Smooth muscle cell (in vitro differentiated cells): ENCODE data around the gene MGAT4C. TPM values are rescaled to one million over a fixed set of nuclear protein-coding genes. Genes with fewer than 3 reads are reported as not detected.
"Not testable (repeated sequence)": the region's sequence is repeated elsewhere in the genome, so short reads cannot be mapped to it uniquely, and the experiment has no call there.

Source experiments
- DNase-seq: peaks from one replicate; lab custom pipeline; 2025; ENCODE audit not compliant: unreplicated experiment; lab: John Stamatoyannopoulos, UW
- H2AFZ ChIP-seq: fragments of 200-600 bp; sonication (generic); 2 replicates; pipeline ENCODE4 v1.6.0; 2016; ENCODE audit warnings: antibody characterized with exemption, low read depth, mild to moderate bottlenecking
- H3F3A ChIP-seq: fragments of 200-600 bp; sonication (generic); 2 replicates; pipeline ENCODE4 v1.6.0; 2017; ENCODE audit warnings: antibody characterized with exemption, low read depth
- H3K27ac ChIP-seq: fragments of 200-600 bp; sonication (generic); 2 replicates; pipeline ENCODE4 v1.5.1; 2016; ENCODE audit warnings: low read depth, mild to moderate bottlenecking
- H3K27me3 ChIP-seq: fragments of 200-600 bp; sonication (generic); 2 replicates; pipeline ENCODE4 v1.6.1; 2016; ENCODE audit warnings: low read depth, mild to moderate bottlenecking
- H3K36me3 ChIP-seq: fragments of 200-600 bp; sonication (generic); 2 replicates; pipeline ENCODE4 v1.5.1; 2016; ENCODE audit warnings: low read depth
- H3K4me1 ChIP-seq: fragments of 200-600 bp; sonication (generic); 2 replicates; pipeline ENCODE4 v1.5.1; 2016; ENCODE audit warnings: low read depth
- H3K4me2 ChIP-seq: fragments of 200-600 bp; sonication (generic); 2 replicates; pipeline ENCODE4 v1.6.0; 2016; ENCODE audit warnings: mild to moderate bottlenecking
- H3K4me3 ChIP-seq: fragments of 200-600 bp; sonication (generic); 2 replicates; pipeline ENCODE4 v1.5.1; 2016; ENCODE audit warnings: mild to moderate bottlenecking
- H3K79me2 ChIP-seq: fragments of 200-600 bp; sonication (generic); 2 replicates; pipeline ENCODE4 v1.6.0; 2016; ENCODE audit warnings: low read depth, mild to moderate bottlenecking
- H3K9ac ChIP-seq: fragments of 200-600 bp; sonication (generic); 2 replicates; pipeline ENCODE4 v1.6.0; 2016; ENCODE audit warnings: low read depth
- H3K9me3 ChIP-seq: fragments of 200-600 bp; sonication (generic); replicated peaks from 2 replicates; pipeline ENCODE4 v1.5.1; 2016; ENCODE audit warnings: low read depth
- H4K20me1 ChIP-seq: fragments of 200-600 bp; sonication (generic); 2 replicates; pipeline ENCODE4 v1.6.0; 2016; ENCODE audit warnings: low read depth
- CTCF ChIP-seq: fragments of 200-600 bp; sonication (generic); IDR thresholded peaks from 2 replicates; pipeline ENCODE4 v1.5.1; 2017; ENCODE audit warnings: borderline replicate concordance, mild to moderate bottlenecking, antibody characterized with exemption; ENCODE audit not compliant: insufficient read depth, poor library complexity, severe bottlenecking
- WGBS: methylation state at CpG from one replicate; pipeline ENCODE4 v1.1.7; 2016; ENCODE audit warnings: low lambda C conversion rate; 5-methylcytosine and 5-hydroxymethylcytosine counted together
- polyA plus RNA-seq: library from polyadenylated mRNA; unstranded; fragments of >200 nt; fragmentation: Nextera tagmentation; extraction: Ambion mirVana; gene quantifications from 2 replicates; pipeline ENCODE4 v1.2.1, GENCODE V29; 2016
- total RNA-seq: library from RNA; depleted of rRNA; stranded (reverse); fragments of >200 nt; gene quantifications from 2 replicates; pipeline ENCODE4 v1.2.3, GENCODE V29; 2014

The MGAT4C gene
- total and polyA plus RNA-seq, 2 experiments from 2014 or later: 0.22 TPM; not detected in 1

GRCh38 chr12:86097161-86097560, 159.0 kb downstream of the MGAT4C start:
- Histone ChIP-seq H3K4me3 (no peak overlapping the region), H3K4me1 (no peaks in the 10 kb centered on the region), H4K20me1 (no peaks in the 10 kb centered on the region), H3K79me2 (no peaks in the 10 kb centered on the region), H3K4me2 (no peak overlapping the region), H2AFZ (no peak overlapping the region), H3K36me3 (no peaks in the 10 kb centered on the region), H3F3A (no peaks in the 10 kb centered on the region), H3K9ac (no peak overlapping the region), H3K27ac (no peak overlapping the region), H3K9me3 (no peaks in the 10 kb centered on the region), H3K27me3 (no peaks in the 10 kb centered on the region)
- no peak for DNase-seq
- no peak for TF ChIP-seq CTCF

- Histone ChIP-seq H3K4me2 (no peak overlapping the region), H3K27me3 (no peaks in the 10 kb centered on the region), H4K20me1 (no peaks in the 10 kb centered on the region), H3K4me3 (no peak overlapping the region), H2AFZ (no peak overlapping the region), H3K27ac (no peak overlapping the region), H3K4me1 (no peaks in the 10 kb centered on the region), H3K79me2 (no peaks in the 10 kb centered on the region), H3F3A (no peaks in the 10 kb centered on the region), H3K9me3 (no peaks in the 10 kb centered on the region), H3K9ac (no peak overlapping the region), H3K36me3 (no peaks in the 10 kb centered on the region)
- no peak for DNase-seq
- WGBS: 56% methylated on average over 3 of the region's 3 CpGs
- no peak for TF ChIP-seq CTCF
Observed at GRCh38 chr12:86091681-86092080, 164.5 kb downstream of the MGAT4C start.

GRCh38 chr12:86081843-86082242, 174.3 kb downstream of the MGAT4C start:
- H4K20me1 ChIP-seq: no peaks in the 10 kb centered on the region
- no peaks in the 10 kb centered on the region for H3K4me1 ChIP-seq
- H3K4me2 ChIP-seq: no peak overlapping the region
- no peak overlapping the region for H2AFZ ChIP-seq
- H3K36me3 ChIP-seq: no peaks in the 10 kb centered on the region
- no peaks in the 10 kb centered on the region for H3K27me3 ChIP-seq
- no peak for DNase-seq
- H3K4me3 ChIP-seq: no peak overlapping the region
- no peaks in the 10 kb centered on the region for H3K79me2 ChIP-seq
- no peak for TF ChIP-seq CTCF
- no peaks in the 10 kb centered on the region for H3K9me3 ChIP-seq
- no peak overlapping the region for H3K9ac ChIP-seq
- H3F3A ChIP-seq: no peaks in the 10 kb centered on the region
- no peak overlapping the region for H3K27ac ChIP-seq

GRCh38 chr12:86059052-86059451, 197.1 kb downstream of the MGAT4C start:
- H3K4me1 ChIP-seq, H3K36me3 ChIP-seq, H3K9me3 ChIP-seq, H3K4me3 ChIP-seq, DNase-seq, H2AFZ ChIP-seq, H3K27me3 ChIP-seq, H3K79me2 ChIP-seq, H3K4me2 ChIP-seq, H3K27ac ChIP-seq, H4K20me1 ChIP-seq, H3K9ac ChIP-seq, H3F3A ChIP-seq: not testable (repeated sequence)
- WGBS: 87% methylated on average over 4 of the region's 4 CpGs
